Measurements from ENCODE around the gene MT1H. TPM values are rescaled to one million over a fixed set of nuclear protein-coding genes. Genes with fewer than 3 reads are reported as not detected.
A peak's percentile ranks its signal among the peaks of the same experiment; 100 is the strongest.

MT1H gene
- total RNA-seq, 2 donors from 2014 or later, result not detected

- Histone ChIP-seq H3K36me3 (no peaks in the 10 kb centered on the region), H3K27ac (no peak overlapping the region), H3K4me3 (no peak overlapping the region), H3K9me3 (no peaks in the 10 kb centered on the region), H3K27me3 (no peaks in the 10 kb centered on the region), H3K4me1 (peaks cover 0 to 5% of the 10 kb centered on the region in 2 donors)
- no peak for DNase-seq (ENCODE audit: low spot score)
- TF ChIP-seq CTCF (IDR thresholded peaks at IDR 0.05), result no peak
Observed at GRCh38 chr16:56652600-56652999, 17.0 kb upstream of the MT1H start.

- H3K4me3 ChIP-seq, result no peak overlapping the region
- H3K4me1 ChIP-seq, result peaks cover 0 to 11% of the 10 kb centered on the region in 2 donors
- no peaks in the 10 kb centered on the region for H3K36me3 ChIP-seq
- no peak for TF ChIP-seq CTCF (IDR thresholded peaks at IDR 0.05)
- H3K27ac ChIP-seq, result no peak overlapping the region
- H3K27me3 ChIP-seq, result no peaks in the 10 kb centered on the region
- H3K9me3 ChIP-seq, result no peaks in the 10 kb centered on the region
- DNase-seq (ENCODE audit: low spot score), result no peak
Observed at GRCh38 chr16:56653218-56653617, 16.4 kb upstream of the MT1H start.

GRCh38 chr16:56657555-56658326 lies 11.9 kb upstream of the MT1H start, which contains the start of gene MT1F:
Gene MT1F (plus strand): TSS chr16:56657959. CDS start chr16:56658059, 100 bp downstream.
- no peaks in the 10 kb centered on the region for H3K9me3 ChIP-seq
- H3K27me3 ChIP-seq, result peaks cover 0 to 2% of the 10 kb centered on the region in 2 donors
- H3K27ac ChIP-seq, result peak within 1 kb of the TSS; percentile 43 to 63
- TF ChIP-seq CTCF (IDR thresholded peaks at IDR 0.05), result no peak
- peak within 1 kb of the TSS; percentile 46 to 64 for H3K4me3 ChIP-seq
- no peaks in the 10 kb centered on the region for H3K36me3 ChIP-seq
- peaks cover 0 to 15% of the 10 kb centered on the region in 2 donors for H3K4me1 ChIP-seq
- DNase-seq (ENCODE audit: low spot score), result peak; percentile 84

- Histone ChIP-seq H3K27ac (peak overlapping the region in 1 of 2 donors; percentile 63), H3K4me3 (peak overlapping the region; percentile 46 to 64), H3K36me3 (no peaks in the 10 kb centered on the region), H3K4me1 (peaks cover 0 to 20% of the 10 kb centered on the region in 2 donors), H3K27me3 (peaks cover 5 to 7% of the 10 kb centered on the region in 2 donors), H3K9me3 (no peaks in the 10 kb centered on the region)
- no peak for TF ChIP-seq CTCF (IDR thresholded peaks at IDR 0.05)
- no peak for DNase-seq (ENCODE audit: low spot score)
Observed at GRCh38 chr16:56658327-56658875, 11.2 kb upstream of the MT1H start.

GRCh38 chr16:56662357-56663354 lies 7.0 kb upstream of the MT1H start:
- Histone ChIP-seq H3K9me3 (no peaks in the 10 kb centered on the region), H3K4me3 (peak overlapping the region in 1 of 2 donors; percentile 33), H3K27me3 (peaks cover 5 to 10% of the 10 kb centered on the region in 2 donors), H3K36me3 (no peaks in the 10 kb centered on the region), H3K4me1 (peaks cover 0 to 17% of the 10 kb centered on the region in 2 donors), H3K27ac (no peak overlapping the region)
- no peak for DNase-seq (ENCODE audit: low spot score)
- TF ChIP-seq CTCF (IDR thresholded peaks at IDR 0.05), result no peak

All from right atrium auricular region (tissue), 2 donors.